Thyroid gland (tissue), 4 donors: ENCODE results near the gene RNASE8. TPM values are rescaled to one million over a fixed set of nuclear protein-coding genes. Genes with fewer than 3 reads are reported as not detected.
A peak's percentile ranks its signal among the peaks of the same experiment; 100 is the strongest.

Experiments used
- DNase-seq, 2 donors: peaks; one replicate each; pipeline ENCODE4 v3.0.0-alpha.2; 2019
- H3K27ac ChIP-seq, 3 donors: fragments of 200-600 bp; sonication (generic); 1 replicate in 2 of 3; 2 replicates in 1 of 3; pipeline ENCODE4 v1.5.1; 2016 to 2019; ENCODE audit warnings: mild to moderate bottlenecking in 1 of 3, moderate library complexity in 1 of 3
- H3K27me3 ChIP-seq: fragments of 200-600 bp; sonication (generic); one replicate; pipeline ENCODE4 v1.5.1; 2019
- H3K36me3 ChIP-seq, 2 donors: fragments of 200-600 bp; sonication (generic); one replicate each; pipeline ENCODE4 v1.5.1; 2016 to 2019
- H3K4me1 ChIP-seq, 2 donors: fragments of 200-600 bp; sonication (generic); one replicate each; pipeline ENCODE4 v1.5.1; 2017 to 2019
- H3K4me3 ChIP-seq, 3 donors: fragments of 200-600 bp; sonication (generic); replicated peaks in 1 of 3; 1 replicate in 2 of 3; 2 replicates in 1 of 3; pipeline ENCODE4 v1.5.1; 2016; ENCODE audit warnings: mild to moderate bottlenecking in 1 of 3
- H3K9me3 ChIP-seq: fragments of 200-600 bp; sonication (generic); one replicate; pipeline ENCODE4 v1.5.1; 2017
- CTCF ChIP-seq, 6 experiments: fragments of 200-600 bp in 3 of 6; fragments of 450-650 bp in 3 of 6; sonication (generic) in 3 of 6; IDR thresholded peaks; one replicate each; pipeline ENCODE4 v1.5.1; 2016 to 2019; ENCODE audit warnings: antibody characterized with exemption in 6 of 6, mild to moderate bottlenecking in 2 of 6, inconsistent platforms in 1 of 6, moderate library complexity in 1 of 6
- POLR2A ChIP-seq, 2 donors: fragments of 450-650 bp; IDR thresholded peaks; one replicate each; pipeline ENCODE4 v1.6.1; 2017; ENCODE audit warnings: antibody characterized with exemption in 2 of 2, mild to moderate bottlenecking in 2 of 2, moderate library complexity in 1 of 2
- WGBS, 2 donors: methylation state at CpG; one replicate each; pipeline ENCODE4 v1.1.5; 2017; 5-methylcytosine and 5-hydroxymethylcytosine counted together
- intact Hi-C: fragments of 100-400 bp; cut with DNase I; formaldehyde crosslinking; loops from one replicate; pipeline ENCODE4 v1.15.1; 2023
- total RNA-seq, 4 donors: library from RNA; depleted of rRNA; stranded (reverse); fragments of >200 nt; gene quantifications; one replicate each; pipeline ENCODE4 v1.2.3, GENCODE V29; 2016

Gene RNASE8
- total RNA-seq, 4 donors from 2014 or later, result not detected

DNA sequence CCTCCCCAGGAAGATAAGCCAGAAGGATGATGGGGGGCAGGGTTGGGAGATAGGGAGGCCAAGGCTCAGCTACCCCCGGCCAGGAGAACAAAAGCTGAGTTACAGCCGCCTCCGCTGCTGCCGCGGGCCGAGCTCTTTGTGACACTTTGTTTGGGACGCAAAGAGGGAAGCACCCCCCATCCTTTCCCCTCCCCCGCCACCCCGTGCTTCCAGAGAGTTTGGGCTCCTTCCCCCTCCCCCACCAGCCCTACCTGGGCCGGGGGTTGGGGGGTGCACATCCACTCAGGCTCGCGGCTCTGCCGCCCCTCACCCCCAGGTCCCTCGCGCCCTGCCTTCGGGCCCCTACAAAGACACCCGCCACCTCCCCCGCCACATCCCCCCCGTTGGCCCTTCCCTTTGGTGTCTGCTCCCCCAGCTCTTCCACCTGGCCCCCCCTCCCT, 40.0 kb downstream of the RNASE8 start:
- Histone ChIP-seq H3K36me3 (no peaks in the 10 kb centered on the region), H3K4me3 (peak overlapping the region in 1 of 3 donors; percentile 55), H3K9me3 (no peaks in the 10 kb centered on the region), H3K27ac (peak overlapping the region; percentile 85 to 95 (median 94)), H3K4me1 (peaks cover 35 to 46% of the 10 kb centered on the region in 2 donors), H3K27me3 (no peaks in the 10 kb centered on the region)
- TF ChIP-seq CTCF (IDR thresholded peaks at IDR 0.05) (no peak), POLR2A (IDR thresholded peaks at IDR 0.05) (peak in 1 of 2 donors; percentile 26)
- WGBS, 2 donors, result 4% methylated on average over 13 of the region's 19 CpGs; no CpG with 5 or more reads in 1 of the 2 donors
- peak; percentile 53 to 65 for DNase-seq
- intact Hi-C loops, result no loop called here

DNA sequence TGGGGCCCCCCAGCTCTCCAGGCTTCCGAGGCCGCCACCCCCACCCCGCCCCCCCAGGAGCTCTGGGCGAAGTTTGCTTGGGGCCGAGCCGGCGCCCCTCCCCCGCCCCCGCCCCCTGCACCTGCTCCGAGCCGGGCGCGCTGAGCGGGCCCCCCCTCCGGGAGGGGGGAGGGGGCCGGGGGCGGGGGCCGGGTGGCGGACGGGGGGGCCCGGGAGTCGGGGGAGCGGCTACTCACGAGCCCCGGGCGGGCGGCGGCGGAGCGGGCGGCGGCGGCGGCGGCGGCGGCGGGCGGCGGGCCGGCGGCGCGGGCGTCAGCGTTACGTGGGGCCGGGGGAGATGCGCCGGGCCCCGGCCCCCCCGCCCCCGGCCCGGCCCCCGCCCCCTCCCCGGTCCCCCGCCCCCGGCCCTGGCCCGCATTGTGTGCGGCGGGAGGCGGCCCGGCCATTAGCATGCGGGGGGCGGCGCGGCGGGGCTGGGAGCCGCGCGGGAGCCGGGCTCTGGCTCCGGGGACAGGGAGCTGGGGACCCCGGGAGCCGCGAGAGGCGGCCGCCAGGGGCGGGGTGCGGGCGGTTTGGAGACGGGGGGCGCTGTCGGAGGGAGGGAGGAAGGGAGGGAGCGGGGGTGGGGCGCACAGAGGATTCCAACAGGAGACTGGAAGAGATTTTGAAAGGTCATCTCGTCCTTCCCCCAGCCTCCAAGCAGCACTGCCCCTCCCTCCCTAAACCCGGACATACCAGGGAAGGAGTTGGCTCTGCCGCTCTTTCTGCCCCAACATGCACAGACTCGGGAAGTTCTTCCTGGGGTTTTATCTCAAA, 40.7 kb downstream of the RNASE8 start, which contains the start of gene ZNF219:
Gene ZNF219 (minus strand): TSS at position 580 of the 816 bp plus-strand sequence. CDS start 5,064 bp downstream, outside the sequence.
- DNase-seq, result peak; percentile 69 to 75
- Histone ChIP-seq H3K9me3 (no peaks in the 10 kb centered on the region), H3K4me1 (peaks cover 29 to 46% of the 10 kb centered on the region in 2 donors), H3K4me3 (peak within 1 kb of the TSS in 2 of 3 donors; percentile 25 to 55), H3K36me3 (no peaks in the 10 kb centered on the region), H3K27ac (peak within 1 kb of the TSS; percentile 94 to 96 (median 95)), H3K27me3 (no peaks in the 10 kb centered on the region)
- intact Hi-C loops, result no loop called here
- 0% methylated on average over 3 to 6 of the region's 90 CpGs for WGBS, 2 donors
- TF ChIP-seq CTCF (IDR thresholded peaks at IDR 0.05) (peak in 1 of 6 experiments; percentile 14), POLR2A (IDR thresholded peaks at IDR 0.05) (peak in 1 of 2 donors; percentile 48)

GRCh38 chr14:21098892-21099595, 41.4 kb downstream of the RNASE8 start:
- 8 to 9% methylated on average over 16 of the region's 16 CpGs for WGBS, 2 donors
- intact Hi-C loops, result no loop called here
- no peak for TF ChIP-seq CTCF (IDR thresholded peaks at IDR 0.05)
- DNase-seq, result no peak
- peak overlapping the region in 2 of 3 donors; percentile 25 to 55 for H3K4me3 ChIP-seq
- no peaks in the 10 kb centered on the region for H3K27me3 ChIP-seq
- H3K36me3 ChIP-seq, result no peaks in the 10 kb centered on the region
- no peaks in the 10 kb centered on the region for H3K9me3 ChIP-seq
- peak overlapping the region; percentile 88 to 96 (median 94) for H3K27ac ChIP-seq
- H3K4me1 ChIP-seq, result peaks cover 21 to 40% of the 10 kb centered on the region in 2 donors

- Histone ChIP-seq H3K36me3 (no peaks in the 10 kb centered on the region), H3K4me1 (peaks cover 17 to 36% of the 10 kb centered on the region in 2 donors), H3K4me3 (peak overlapping the region in 1 of 3 donors; percentile 55), H3K27me3 (no peaks in the 10 kb centered on the region), H3K9me3 (no peaks in the 10 kb centered on the region), H3K27ac (peak overlapping the region; percentile 88 to 96 (median 94))
- intact Hi-C loops, result no loop called here
- 66 to 73% methylated on average over 5 of the region's 5 CpGs for WGBS, 2 donors
- TF ChIP-seq CTCF (IDR thresholded peaks at IDR 0.05) (no peak), POLR2A (IDR thresholded peaks at IDR 0.05) (no peak)
- no peak for DNase-seq
Measured at GRCh38 chr14:21099596-21099985, 42.0 kb downstream of the RNASE8 start.
